K562 (cell line): ENCODE measurements around the gene C10orf90. TPM values are rescaled to one million over a fixed set of nuclear protein-coding genes. Genes with fewer than 3 reads are reported as not detected.

Source experiments
- ATAC-seq: fragments of 200-7000 bp; cut with Tn5 transposase; 3 replicates; pipeline ENCODE4 v1.9.1; 2020; ENCODE audit warnings: moderate library complexity
- BruUV-seq: library from RNA; stranded (reverse); fragments of 400-500 nt; replicated peaks from 2 replicates; lab custom pipeline; 2021; lab: Mats Ljungman, UMichigan
- CTCF ChIA-PET: fragments of 300-600 bp; formaldehyde crosslinking; extraction: SDS; loops from one replicate; lab custom pipeline; 2021; ENCODE audit warnings: low intra/inter-chr PET ratio; lab: Yijun Ruan, JAX
- POLR2A ChIA-PET: fragments of 300-600, 350-650 bp; sonication (Branson Sonifier 250); formaldehyde crosslinking; extraction: SDS; loops from one replicate; lab custom pipeline; 2021; ENCODE audit warnings: antibody characterized with exemption, inconsistent platforms; lab: Yijun Ruan, JAX
- DNase-seq, 4 experiments: peaks; one replicate each; pipeline versions ENCODE4 v3.0.0 to v3.0.0-alpha.2; 2011 to 2018; ENCODE audit warnings: low spot score in 3 of 4, mixed read lengths in 3 of 4; ENCODE audit errors: extremely low read depth in 1 of 4
- FAIRE-seq: peaks from 2 replicates; lab custom pipeline; 2011; peaks lifted over from hg19 to GRCh38; lab: Jason Lieb, UNC
- H2AFZ ChIP-seq: 2 replicates; pipeline ENCODE4 v1.6.0; 2011; ENCODE audit warnings: low read depth, low read length, control low read depth, inconsistent platforms
- H3K27ac ChIP-seq: fragments of 200-600 bp; 3 replicates; pipeline ENCODE4 v1.8.0; 2011; ENCODE audit warnings: low read depth, mild to moderate bottlenecking, control low read depth, inconsistent platforms, low read length, moderate library complexity, mixed read lengths; ENCODE audit errors: extremely low read depth
- H3K27me3 ChIP-seq, 2 experiments: fragments of 300-600 bp in 1 of 2; 2 replicates in 1 of 2; 3 replicates in 1 of 2; pipeline versions ENCODE4 v1.6.0 to v1.8.0; 2011; ENCODE audit warnings: inconsistent platforms in 2 of 2, low read length in 2 of 2, mild to moderate bottlenecking in 1 of 2, mixed read lengths in 1 of 2, moderate library complexity in 1 of 2; ENCODE audit not compliant: control insufficient read depth in 2 of 2, insufficient read depth in 2 of 2
- H3K36me3 ChIP-seq: fragments of 300-600 bp; 3 replicates; pipeline ENCODE4 v1.8.0; 2011; ENCODE audit warnings: mild to moderate bottlenecking, low read length, inconsistent platforms; ENCODE audit not compliant: control insufficient read depth, insufficient read depth
- H3K4me1 ChIP-seq, 2 experiments: fragments of 200-600 bp in 1 of 2; replicated peaks in 1 of 2; 2 replicates in 1 of 2; 3 replicates in 1 of 2; pipeline versions ENCODE4 v1.5.1 to v1.8.0; 2011; ENCODE audit warnings: inconsistent platforms in 2 of 2, low read length in 2 of 2, mild to moderate bottlenecking in 1 of 2, mixed read lengths in 1 of 2, moderate library complexity in 1 of 2; ENCODE audit not compliant: control insufficient read depth in 2 of 2, insufficient read depth in 2 of 2
- H3K4me2 ChIP-seq: 2 replicates; pipeline ENCODE4 v1.6.1; 2011; ENCODE audit warnings: low read length, control low read depth, inconsistent platforms, mixed read lengths; ENCODE audit not compliant: insufficient read depth
- H3K4me3 ChIP-seq: fragments of 200-600 bp; sonication (generic), shearing (Covaris generic); 2 replicates; pipeline ENCODE4 v1.5.1; 2016; ENCODE audit warnings: control low read depth, inconsistent platforms
- H3K79me2 ChIP-seq: fragments of 200-600 bp; 3 replicates; pipeline ENCODE4 v1.8.0; 2011; ENCODE audit warnings: low read length, inconsistent platforms; ENCODE audit not compliant: control insufficient read depth, insufficient read depth
- H3K9ac ChIP-seq, 2 experiments: 2 replicates each; pipeline versions ENCODE4 v1.6.0 to v1.6.1; 2011; ENCODE audit warnings: low read depth in 2 of 2, low read length in 2 of 2, control low read depth in 1 of 2, inconsistent platforms in 1 of 2, mild to moderate bottlenecking in 1 of 2, mixed read lengths in 1 of 2; ENCODE audit not compliant: insufficient read depth in 1 of 2
- H3K9me1 ChIP-seq: one replicate; pipeline ENCODE4 v1.6.0; 2011; ENCODE audit warnings: inconsistent platforms, mild to moderate bottlenecking, low read length, moderate library complexity; ENCODE audit not compliant: control insufficient read depth, insufficient read depth
- H3K9me3 ChIP-seq: replicated peaks from 2 replicates; pipeline ENCODE4 v1.5.1; 2011; ENCODE audit warnings: low read depth, low read length, inconsistent platforms; ENCODE audit not compliant: control insufficient read depth, insufficient read depth
- H4K20me1 ChIP-seq: replicated peaks from 2 replicates; pipeline ENCODE4 v1.6.1; 2011; ENCODE audit warnings: low read length, inconsistent platforms, mixed read lengths; ENCODE audit not compliant: control insufficient read depth, insufficient read depth
- FOXK1 ChIP-seq: sonication (generic); formaldehyde crosslinking; IDR thresholded peaks from 2 replicates; pipeline ENCODE4 v1.8.0; 2022; ENCODE audit warnings: missing genetic modification reagents, mild to moderate bottlenecking, borderline replicate concordance
- JUNB ChIP-seq: fragments of 450-650 bp; formaldehyde crosslinking; conservative IDR thresholded peaks from 2 replicates; pipeline ENCODE4 v1.4.0; 2020; ENCODE audit warnings: mild to moderate bottlenecking
- KHSRP ChIP-seq: fragments of 450-650 bp; IDR thresholded peaks from 2 replicates; pipeline ENCODE4 v1.6.1; 2017
- LCOR ChIP-seq: sonication (generic); formaldehyde crosslinking; IDR thresholded peaks from 2 replicates; pipeline ENCODE4 v1.8.0; 2022; ENCODE audit warnings: mild to moderate bottlenecking, missing genetic modification reagents
- NONO ChIP-seq, 2 experiments: fragments of 200-400 bp in 1 of 2; fragments of 450-650 bp in 1 of 2; formaldehyde crosslinking in 1 of 2; IDR thresholded peaks; 2 replicates each; pipeline ENCODE4 v1.6.1; 2017; ENCODE audit warnings: low read depth in 2 of 2, mild to moderate bottlenecking in 2 of 2, moderate library complexity in 2 of 2, low read length in 1 of 2
- PTBP1 ChIP-seq: fragments of 200-400 bp; formaldehyde crosslinking; IDR thresholded peaks from 2 replicates; pipeline ENCODE4 v1.6.1; 2017; ENCODE audit warnings: low read depth, low read length
- ZEB2 ChIP-seq: fragments of 450-650 bp; IDR thresholded peaks from 2 replicates; pipeline ENCODE4 v1.6.1; 2016
- WGBS: fragments of 100-300 bp; shearing (Covaris generic); methylation state at CpG from one replicate; pipeline ENCODE4 v1.1.6; 2016; ENCODE audit warnings: low coverage, mixed read lengths; ENCODE audit not compliant: insufficient coverage; ENCODE audit errors: missing lambda C conversion rate; 5-methylcytosine and 5-hydroxymethylcytosine counted together
- in situ Hi-C: fragments of 300-500 bp; cut with MboI; formaldehyde crosslinking; loops from 4 replicates; pipeline ENCODE4 v1.15.0; 2018; ENCODE audit warnings: inconsistent platforms, mixed read lengths
- intact Hi-C: fragments of 100-400 bp; cut with micrococcal nuclease; formaldehyde crosslinking; loops from 2 replicates; pipeline ENCODE4 v1.14.2; 2022
- polyA plus RNA-seq, 8 experiments: library from polyadenylated mRNA; depleted of rRNA in 4 of 8; stranded (reverse) in 5 of 8; unstranded in 3 of 8; fragments of >200 nt; fragmentation: Nextera tagmentation in 2 of 8; fragmentation: Illumina TruSeq in 1 of 8; extraction: Ambion mirVana in 2 of 8; extraction: Trizol in 1 of 8; gene quantifications; 2 replicates each; pipeline versions ENCODE4 v1.2.1 to v1.2.3, GENCODE V29; 2011 to 2014; ENCODE audit warnings: inconsistent platforms in 1 of 8, missing spikeins in 1 of 8
- total RNA-seq, 7 experiments: library from RNA; depleted of rRNA in 6 of 7; stranded (reverse); fragments of >200 nt in 6 of 7; fragmentation: Illumina TruSeq in 2 of 7; extraction: Trizol in 2 of 7; gene quantifications; 2 replicates each; pipeline versions ENCODE4 v1.2.1 to v1.2.3, GENCODE V29; 2011 to 2021; ENCODE audit warnings: low replicate concordance in 1 of 7
- TF ChIP-seq, protein P1 (sequence below): sonication (generic); formaldehyde crosslinking; IDR thresholded peaks from 2 replicates; pipeline ENCODE4 v1.8.0; 2022; ENCODE audit warnings: mild to moderate bottlenecking, missing genetic modification reagents

C10orf90 gene
- total and polyA plus RNA-seq, 9 of the 15 experiments (the other 6 are each of a cell fraction or from before 2014, with no cell fraction given): not detected

GRCh38 chr10:126544565-126544964, 125.9 kb downstream of the C10orf90 start:
- Histone ChIP-seq H3K4me3 (no peak overlapping the region), H3K4me2 (no peak overlapping the region), H4K20me1 (no peaks in the 10 kb centered on the region), H3K4me1 (no peaks in the 10 kb centered on the region), H3K27me3 (no peaks in the 10 kb centered on the region; a peak in 1 of 5 replicates), H3K36me3 (no peaks in the 10 kb centered on the region), H3K27ac (no peak overlapping the region)
- WGBS: 0% methylated on average over 1 of the region's 3 CpGs
- FAIRE-seq: no peak
- in situ Hi-C loops: no loop called here
- POLR2A ChIA-PET: no interaction called here
- TF ChIP-seq KHSRP: no peak
- TF ChIP-seq, protein P1, sequence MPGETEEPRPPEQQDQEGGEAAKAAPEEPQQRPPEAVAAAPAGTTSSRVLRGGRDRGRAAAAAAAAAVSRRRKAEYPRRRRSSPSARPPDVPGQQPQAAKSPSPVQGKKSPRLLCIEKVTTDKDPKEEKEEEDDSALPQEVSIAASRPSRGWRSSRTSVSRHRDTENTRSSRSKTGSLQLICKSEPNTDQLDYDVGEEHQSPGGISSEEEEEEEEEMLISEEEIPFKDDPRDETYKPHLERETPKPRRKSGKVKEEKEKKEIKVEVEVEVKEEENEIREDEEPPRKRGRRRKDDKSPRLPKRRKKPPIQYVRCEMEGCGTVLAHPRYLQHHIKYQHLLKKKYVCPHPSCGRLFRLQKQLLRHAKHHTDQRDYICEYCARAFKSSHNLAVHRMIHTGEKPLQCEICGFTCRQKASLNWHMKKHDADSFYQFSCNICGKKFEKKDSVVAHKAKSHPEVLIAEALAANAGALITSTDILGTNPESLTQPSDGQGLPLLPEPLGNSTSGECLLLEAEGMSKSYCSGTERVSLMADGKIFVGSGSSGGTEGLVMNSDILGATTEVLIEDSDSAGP (CRISPR knock-in tag): no peak
- no peak for TF ChIP-seq PTBP1
- TF ChIP-seq NONO (IDR thresholded peaks at IDR 0.05; ENCODE audit: low read depth in 2 of 2, low read length in 1 of 2): no peak
- TF ChIP-seq FOXK1 (CRISPR knock-in tag): no peak
- no peak for TF ChIP-seq LCOR (CRISPR knock-in tag)
- TF ChIP-seq ZEB2: no peak
- no peak for TF ChIP-seq JUNB (CRISPR knock-in tag)
- TF ChIP-seq, all 486 proteins: peak for 0
- DNase-seq: no peak
- H3K9me1 ChIP-seq: no peaks in the 10 kb centered on the region
- H3K9me3 ChIP-seq: no peaks in the 10 kb centered on the region
- H3K79me2 ChIP-seq: no peaks in the 10 kb centered on the region
- BruUV-seq: no TSS peak
- H2AFZ ChIP-seq: no peak overlapping the region
- no peak overlapping the region for H3K9ac ChIP-seq
- CTCF ChIA-PET: no interaction called here
- no peak for ATAC-seq
- intact Hi-C loops: no loop called here
